Measurements from ENCODE around the gene ING3.

The ING3 gene

DNA sequence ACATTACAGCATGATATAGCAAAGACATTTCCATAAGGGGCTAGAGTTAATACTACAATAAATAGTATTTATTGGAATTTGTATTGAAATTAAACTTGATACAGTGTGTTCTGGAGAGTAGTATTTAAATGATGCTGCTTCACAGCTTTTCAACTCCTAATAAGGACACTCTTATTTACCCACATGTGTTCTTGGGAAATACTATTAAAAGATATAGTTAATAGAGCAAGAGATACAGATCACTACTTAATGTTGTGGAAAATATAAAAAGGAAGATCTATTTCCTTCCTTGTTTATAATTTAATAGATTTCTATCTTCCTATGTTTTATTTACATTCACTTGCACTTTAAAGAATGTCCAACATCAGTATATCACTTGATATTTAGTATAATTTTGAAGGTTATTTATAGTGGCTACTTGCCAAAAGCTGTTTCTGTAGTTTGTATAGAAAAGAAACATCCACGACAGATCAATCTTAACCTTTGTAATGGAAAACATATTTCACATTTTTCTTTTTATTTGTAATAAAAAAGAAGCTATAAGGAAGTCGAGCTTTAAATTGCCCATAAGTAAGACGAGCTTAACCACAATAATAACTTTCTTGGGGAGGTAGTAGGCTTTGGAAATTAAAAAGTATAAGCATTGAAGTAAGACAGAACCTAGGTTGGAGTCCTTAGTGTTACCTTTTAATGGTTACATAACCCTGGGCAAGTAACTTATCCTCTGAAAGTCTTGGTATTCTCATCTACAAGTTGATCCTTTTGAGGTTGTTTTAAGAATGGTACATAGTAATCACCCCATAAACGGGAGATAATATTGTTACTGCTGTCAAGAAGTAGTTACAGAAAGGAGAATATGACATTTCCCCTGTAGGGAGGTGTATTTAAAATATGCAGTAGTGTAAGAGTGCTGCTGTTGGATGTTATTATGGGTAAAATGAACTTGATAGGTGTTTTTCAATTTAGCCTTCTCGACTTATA, 70.7 kb downstream of the ING3 start:
- no peak for DNase-seq
- intact Hi-C loops (cut with DNase I): no loop called here

DNA sequence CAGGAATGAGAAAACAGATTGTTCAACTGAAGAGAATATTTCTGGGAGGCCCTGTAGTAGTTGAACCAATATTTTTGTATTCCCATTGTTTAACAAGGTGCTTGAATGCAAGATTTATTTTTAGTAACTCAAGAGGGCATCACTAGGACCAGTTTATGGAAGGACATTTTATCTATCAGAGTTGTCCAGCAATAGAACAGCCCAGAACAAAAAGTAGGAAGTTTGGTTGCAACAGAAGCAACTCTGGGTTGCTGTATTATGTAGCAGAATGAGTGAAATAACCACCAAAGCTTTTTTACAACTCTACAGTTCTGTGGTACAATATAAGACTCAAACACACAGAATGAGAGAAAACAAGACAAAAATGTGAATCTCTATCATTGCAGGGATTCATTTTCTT, 72.6 kb downstream of the ING3 start:
- intact Hi-C loops (cut with DNase I): no loop called here

DNA sequence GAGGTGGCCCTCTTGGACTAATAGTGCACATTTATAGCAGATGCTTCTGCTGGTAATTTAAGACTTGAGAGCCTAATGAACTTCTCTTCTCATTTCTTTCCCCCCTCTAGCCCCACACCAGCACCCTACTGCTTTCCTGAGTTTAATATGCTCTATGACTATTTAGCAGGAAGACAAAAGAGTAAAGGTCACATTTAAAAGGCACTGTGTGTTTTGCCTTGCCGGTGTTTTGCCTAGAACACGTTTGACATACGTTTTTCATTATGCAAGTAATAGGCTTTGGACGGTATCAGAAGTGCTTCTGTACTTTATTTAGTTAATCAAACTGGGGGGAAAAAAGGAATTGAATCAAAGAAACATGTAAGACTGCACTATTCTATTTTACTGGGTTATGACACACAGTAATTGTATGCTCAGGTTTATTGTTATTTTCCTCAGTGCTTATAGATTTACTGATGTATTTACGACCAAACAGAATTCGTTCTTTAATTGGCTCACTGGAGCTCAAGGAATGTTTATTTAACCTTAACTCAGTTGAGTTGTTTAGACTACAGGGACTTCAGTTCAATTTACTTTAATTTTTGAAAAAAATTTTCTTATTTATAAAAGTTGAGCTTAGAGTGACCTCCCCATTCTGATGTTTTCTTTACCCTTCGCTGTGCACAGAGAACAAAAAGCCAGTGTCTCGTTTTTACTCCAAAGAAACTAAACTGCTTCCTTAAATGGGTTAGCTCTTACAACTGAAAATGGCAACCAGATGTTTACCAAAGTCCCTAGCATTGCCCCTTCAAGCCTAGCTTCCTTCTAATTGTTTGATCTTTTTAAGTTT, 73.3 kb downstream of the ING3 start:
- intact Hi-C loops (cut with DNase I): no loop called here
- no peak for DNase-seq

More for the DNA sequence above, 72.6 kb downstream of the ING3 start:
- no peak for DNase-seq

DNA sequence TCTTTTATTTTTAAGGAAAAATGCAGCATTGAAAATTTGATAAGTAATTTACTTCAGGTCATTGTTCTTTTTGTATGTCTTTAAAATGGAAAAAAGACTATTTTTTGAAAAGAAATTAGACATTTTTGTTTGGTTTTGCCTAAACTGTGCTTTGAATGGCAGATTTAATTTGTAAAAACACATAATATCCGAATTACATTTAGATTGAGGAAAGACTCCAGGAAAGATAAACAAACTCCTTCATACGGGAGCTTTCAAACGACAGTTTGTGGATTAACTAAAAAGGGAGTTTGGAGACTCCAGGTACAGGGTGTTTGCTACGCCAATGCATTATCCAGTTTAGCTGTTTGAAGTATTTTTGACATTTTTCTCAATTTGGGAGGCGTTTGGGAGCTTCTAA, 74.0 kb downstream of the ING3 start:
- DNase-seq: no peak
- intact Hi-C loops (cut with DNase I): no loop called here

DNA sequence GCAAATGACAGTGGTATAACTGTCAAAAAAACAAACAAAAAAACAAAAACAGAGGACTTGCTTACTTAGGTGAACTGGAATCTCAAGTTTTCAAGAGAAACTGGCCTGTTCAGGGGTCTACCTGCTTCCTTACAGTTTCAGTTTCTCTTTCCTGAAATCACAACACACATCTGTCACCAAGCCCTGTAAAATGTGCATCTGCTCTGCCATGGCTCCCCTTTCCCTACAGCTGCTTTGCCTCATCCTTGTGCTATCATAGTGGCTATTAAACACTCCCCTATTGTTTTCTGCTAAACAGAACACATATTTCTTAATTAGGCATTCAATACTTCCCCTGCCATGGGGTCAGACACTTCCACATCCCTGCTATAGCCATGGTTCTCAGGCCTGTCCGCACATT, 75.6 kb downstream of the ING3 start:
- intact Hi-C loops (cut with DNase I): no loop called here
- no peak for DNase-seq

DNA sequence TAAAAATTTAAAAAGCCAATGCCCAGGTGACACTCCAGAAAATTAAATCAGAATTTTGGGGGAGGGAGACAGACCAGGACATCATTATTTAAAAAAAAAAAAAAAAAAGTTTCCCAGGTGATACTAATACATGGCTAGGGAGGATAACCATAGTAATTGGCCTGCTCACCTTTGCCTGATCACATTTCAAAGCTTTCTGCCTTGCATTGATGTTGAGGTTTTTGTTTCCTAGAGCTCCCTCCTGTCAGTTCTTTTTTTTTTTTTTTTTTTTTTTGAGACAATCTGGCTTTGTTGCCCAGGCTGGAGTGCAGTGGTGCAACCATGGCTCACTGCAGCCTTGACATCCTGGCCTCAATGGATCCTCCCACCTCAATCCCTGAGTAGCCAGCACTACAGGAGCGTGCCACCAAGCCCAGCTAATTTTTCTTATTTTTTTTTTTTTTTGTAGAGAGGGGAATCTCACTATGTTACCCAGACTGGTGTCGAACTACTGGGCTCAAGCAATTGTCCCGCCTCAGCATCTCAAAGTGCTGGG, 76.1 kb downstream of the ING3 start:
- intact Hi-C loops (cut with DNase I): no loop called here
- no peak for DNase-seq

All from posterior cingulate gyrus (tissue), 11 donors.